SK-N-SH (cell line): ENCODE results near the gene VPS11. TPM values are rescaled to one million over a fixed set of nuclear protein-coding genes. Genes with fewer than 3 reads are reported as not detected.

Experiments
- CTCF ChIA-PET: fragments of 300-600, 350-600 bp; formaldehyde crosslinking; extraction: SDS; loops from one replicate; lab custom pipeline; 2021; lab: Yijun Ruan, JAX
- POLR2A ChIA-PET: fragments of 350-600 bp; sonication (Branson Sonifier 250); formaldehyde crosslinking; extraction: SDS; loops from one replicate; lab custom pipeline; 2020; ENCODE audit warnings: antibody characterized with exemption, inconsistent platforms; lab: Yijun Ruan, JAX
- DNase-seq: peaks from one replicate; pipeline ENCODE4 v3.0.0; 2012
- H2AFZ ChIP-seq: fragments of 200-600 bp; sonication (generic); 2 replicates; pipeline ENCODE4 v1.8.1; 2016; ENCODE audit warnings: antibody characterized with exemption, mild to moderate bottlenecking, low read depth
- H3F3A ChIP-seq: fragments of 200-600 bp; sonication (generic); replicated peaks from 2 replicates; pipeline ENCODE3; 2016; ENCODE audit warnings: antibody characterized with exemption, mild to moderate bottlenecking; ENCODE audit not compliant: insufficient read depth
- H3K27ac ChIP-seq, 2 experiments: fragments of 200-500 bp in 1 of 2; fragments of 200-600 bp in 1 of 2; sonication (Bioruptor generic) in 1 of 2; sonication (generic), shearing (Covaris generic) in 1 of 2; 2 replicates each; pipeline versions ENCODE4 v1.5.1 to v1.6.1; 2014 to 2016; ENCODE audit warnings: low read depth in 2 of 2, inconsistent platforms in 1 of 2, low read length in 1 of 2, mild to moderate bottlenecking in 1 of 2, mixed read lengths in 1 of 2
- H3K27me3 ChIP-seq: fragments of 200-600 bp; sonication (generic), shearing (Covaris generic); 2 replicates; pipeline ENCODE4 v1.6.1; 2016; ENCODE audit warnings: mixed run types; ENCODE audit not compliant: insufficient read depth
- H3K36me3 ChIP-seq, 2 experiments: fragments of 200-500 bp in 1 of 2; fragments of 200-600 bp in 1 of 2; sonication (Bioruptor generic) in 1 of 2; sonication (generic) in 1 of 2; replicated peaks in 1 of 2; 2 replicates each; pipeline versions ENCODE3 to v1.5.1; 2014 to 2016; ENCODE audit warnings: low read length in 1 of 2, mild to moderate bottlenecking in 1 of 2; ENCODE audit not compliant: insufficient read depth in 2 of 2, control insufficient read depth in 1 of 2
- H3K4me1 ChIP-seq, 2 experiments: fragments of 200-500 bp in 1 of 2; fragments of 200-600 bp in 1 of 2; sonication (Bioruptor generic) in 1 of 2; sonication (generic), shearing (Covaris generic) in 1 of 2; 2 replicates each; pipeline versions ENCODE4 v1.5.1 to v1.6.1; 2014 to 2016; ENCODE audit warnings: low read depth in 1 of 2, low read length in 1 of 2, mixed run types in 1 of 2; ENCODE audit not compliant: insufficient read depth in 2 of 2, control insufficient read depth in 1 of 2
- H3K4me2 ChIP-seq: fragments of 200-600 bp; sonication (generic), shearing (Covaris generic); 2 replicates; pipeline ENCODE4 v1.6.1; 2017; ENCODE audit warnings: mixed run types
- H3K4me3 ChIP-seq, 2 experiments: fragments of 200-500 bp in 1 of 2; fragments of 200-600 bp in 1 of 2; sonication (Bioruptor generic) in 1 of 2; sonication (generic), shearing (Covaris generic) in 1 of 2; 2 replicates each; pipeline versions ENCODE4 v1.5.1 to v1.8.1; 2014 to 2016; ENCODE audit warnings: low read depth in 2 of 2, inconsistent platforms in 1 of 2, low read length in 1 of 2, mild to moderate bottlenecking in 1 of 2, mixed read lengths in 1 of 2, moderate library complexity in 1 of 2
- H3K79me2 ChIP-seq: fragments of 200-600 bp; sonication (generic); 2 replicates; pipeline ENCODE4 v1.8.1; 2017; ENCODE audit warnings: mild to moderate bottlenecking; ENCODE audit not compliant: insufficient read depth
- H3K9ac ChIP-seq: fragments of 200-600 bp; sonication (generic); 2 replicates; pipeline ENCODE4 v1.6.1; 2017; ENCODE audit warnings: mixed run types
- H3K9me2 ChIP-seq: fragments of 200-600 bp; sonication (generic); 2 replicates; pipeline ENCODE4 v1.6.1; 2017; ENCODE audit warnings: mixed run types
- H3K9me3 ChIP-seq: fragments of 200-600 bp; sonication (generic); 2 replicates; pipeline ENCODE4 v1.6.1; 2017; ENCODE audit warnings: mixed run types, mild to moderate bottlenecking, moderate library complexity
- H4K20me1 ChIP-seq: fragments of 200-600 bp; sonication (generic); 2 replicates; pipeline ENCODE4 v1.6.1; 2017; ENCODE audit warnings: mild to moderate bottlenecking, mixed run types; ENCODE audit not compliant: insufficient read depth
- CHD2 ChIP-seq: fragments of 150-350 bp; IDR thresholded peaks from 2 replicates; pipeline ENCODE4 v1.6.1; 2018; ENCODE audit warnings: low read length; ENCODE audit not compliant: partially characterized antibody
- EP300 ChIP-seq, 2 experiments: IDR thresholded peaks; 2 replicates each; pipeline versions ENCODE4 v1.4.0 to v1.6.1; 2012; ENCODE audit warnings: borderline replicate concordance in 1 of 2, low read depth in 1 of 2, low read length in 1 of 2
- EZH2phosphoT487 ChIP-seq: fragments of 200-600 bp; sonication (generic); IDR thresholded peaks from 2 replicates; pipeline ENCODE4 v1.6.1; 2017; ENCODE audit warnings: low read depth, mixed run types, mild to moderate bottlenecking, antibody characterized with exemption, moderate library complexity, borderline replicate concordance
- FOSL2 ChIP-seq: IDR thresholded peaks from 2 replicates; pipeline ENCODE4 v1.4.0; 2012; ENCODE audit warnings: low read depth, mild to moderate bottlenecking, moderate library complexity, borderline replicate concordance
- FOXJ3 ChIP-seq: sonication (generic); formaldehyde crosslinking; IDR thresholded peaks from 2 replicates; pipeline ENCODE4 v1.5.1; 2020; ENCODE audit warnings: mild to moderate bottlenecking, missing genetic modification reagents
- GATA2 ChIP-seq: sonication (generic); formaldehyde crosslinking; IDR thresholded peaks from 2 replicates; pipeline ENCODE4 v1.5.0; 2020; ENCODE audit warnings: mild to moderate bottlenecking, missing genetic modification reagents
- JUND ChIP-seq: IDR thresholded peaks from 2 replicates; pipeline ENCODE4 v1.4.0; 2012
- MEF2A ChIP-seq: IDR thresholded peaks from 2 replicates; pipeline ENCODE4 v1.4.0; 2012; ENCODE audit warnings: low read depth, borderline replicate concordance
- MXI1 ChIP-seq: IDR thresholded peaks from 2 replicates; pipeline ENCODE4 v1.6.1; 2012; ENCODE audit warnings: mild to moderate bottlenecking, low read depth, low read length, improper control_type of control experiment
- NFIC ChIP-seq: IDR thresholded peaks from 2 replicates; pipeline ENCODE4 v1.4.0; 2012; ENCODE audit warnings: borderline replicate concordance
- NRF1 ChIP-seq: IDR thresholded peaks from 2 replicates; pipeline ENCODE4 v1.6.1; 2012; ENCODE audit warnings: low read depth, mild to moderate bottlenecking, low read length
- POLR2AphosphoS5 ChIP-seq: IDR thresholded peaks from 2 replicates; pipeline ENCODE4 v1.6.1; 2012; ENCODE audit warnings: low read depth, low read length
- RAD21 ChIP-seq: IDR thresholded peaks from 2 replicates; pipeline ENCODE4 v1.6.1; 2012; ENCODE audit warnings: mild to moderate bottlenecking, low read length
- RFX5 ChIP-seq: IDR thresholded peaks from 2 replicates; pipeline ENCODE4 v1.6.1; 2012; ENCODE audit warnings: mild to moderate bottlenecking, improper control_type of control experiment, low read length
- SMC3 ChIP-seq: IDR thresholded peaks from 2 replicates; pipeline ENCODE4 v1.6.1; 2012; ENCODE audit warnings: low read depth, low read length, improper control_type of control experiment
- TAF1 ChIP-seq: IDR thresholded peaks from 2 replicates; pipeline ENCODE4 v1.6.1; 2012; ENCODE audit warnings: low read depth, mild to moderate bottlenecking, low read length, moderate library complexity, borderline replicate concordance
- TEAD4 ChIP-seq: IDR thresholded peaks from 2 replicates; pipeline ENCODE4 v1.4.0; 2012; ENCODE audit warnings: mild to moderate bottlenecking, borderline replicate concordance; ENCODE audit not compliant: insufficient read depth
- WGBS: methylation state at CpG from one replicate; pipeline ENCODE4 v1.1.6; 2017; ENCODE audit warnings: low lambda C conversion rate; 5-methylcytosine and 5-hydroxymethylcytosine counted together
- polyA plus RNA-seq, 3 experiments: library from polyadenylated mRNA; depleted of rRNA; stranded (reverse); fragments of >200 nt; gene quantifications; 2 replicates each; pipeline ENCODE4 v1.2.3, GENCODE V29; 2012
- TF ChIP-seq, protein P1 (sequence below): IDR thresholded peaks from 2 replicates; pipeline ENCODE4 v1.6.1; 2012; ENCODE audit warnings: mild to moderate bottlenecking, low read depth, low read length, moderate library complexity
- TF ChIP-seq, protein P2 (sequence below): IDR thresholded peaks from 2 replicates; pipeline ENCODE4; 2012
- TF ChIP-seq, protein P3 (sequence below): fragments of 150-350 bp; IDR thresholded peaks from 2 replicates; pipeline ENCODE4 v1.6.1; 2017; ENCODE audit warnings: antibody characterized with exemption, low read length, low read depth, borderline replicate concordance
- TF ChIP-seq, protein P4 (sequence below): IDR thresholded peaks from 2 replicates; pipeline ENCODE4 v1.4.0; 2012; ENCODE audit warnings: low read depth

VPS11 gene
- polyA plus RNA-seq, 1 of the 3 experiments (the other 2 are of a cell fraction) = 14.8 TPM

DNA sequence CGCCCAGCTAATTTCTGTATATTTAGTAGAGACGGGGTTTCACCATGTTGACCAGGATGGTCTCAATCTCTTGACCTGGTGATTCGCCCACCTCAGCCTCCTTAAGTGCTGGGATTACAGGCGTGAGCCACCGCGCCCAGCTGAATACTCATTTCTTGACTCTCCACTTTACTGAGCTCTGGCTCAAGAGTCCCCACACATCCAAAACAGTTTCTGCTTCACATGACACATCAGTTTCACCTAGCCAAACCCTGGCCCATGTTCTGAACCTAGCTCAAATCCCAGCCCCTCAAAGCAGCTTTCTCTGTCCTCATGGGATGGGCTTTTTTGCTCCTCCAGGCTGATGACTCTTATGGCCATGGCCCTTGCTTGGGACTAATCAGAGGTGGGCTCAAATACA is 20.4 kb upstream of the VPS11 start:
- no peak for TF ChIP-seq FOSL2
- TF ChIP-seq GATA2 = no peak
- no peak for TF ChIP-seq POLR2AphosphoS5
- no peak for TF ChIP-seq CHD2
- TF ChIP-seq NRF1 = no peak
- no peak for TF ChIP-seq MXI1
- no peak for TF ChIP-seq JUND
- Histone ChIP-seq H3K36me3 (peaks cover 12 to 59% of the 10 kb centered on the region in 2 experiments), H3K27ac (no peak overlapping the region), H2AFZ (no peak overlapping the region), H3K4me3 (no peak overlapping the region), H3K79me2 (no peaks in the 10 kb centered on the region), H3K27me3 (no peaks in the 10 kb centered on the region), H3K4me2 (no peak overlapping the region), H3K9me3 (no peaks in the 10 kb centered on the region), H3K9me2 (no peaks in the 10 kb centered on the region), H3F3A (no peaks in the 10 kb centered on the region), H3K9ac (no peak overlapping the region), H4K20me1 (no peaks in the 10 kb centered on the region), H3K4me1 (no peaks in the 10 kb centered on the region)
- DNase-seq = no peak
- ChIA-PET CTCF (interaction anchor here (0.7 to 1.4 kb wide), 2 partner anchors 9 to 16 kb away, joined by 3 to 5 read pairs; no protein-coding TSS in a partner anchor), POLR2A (interaction anchor here (1.2 to 3.1 kb wide), 2 partner anchors 8 to 9 kb away, joined by 4 to 12 read pairs; no protein-coding TSS in a partner anchor)
- 96% methylated on average over 6 of the region's 6 CpGs for WGBS

DNA sequence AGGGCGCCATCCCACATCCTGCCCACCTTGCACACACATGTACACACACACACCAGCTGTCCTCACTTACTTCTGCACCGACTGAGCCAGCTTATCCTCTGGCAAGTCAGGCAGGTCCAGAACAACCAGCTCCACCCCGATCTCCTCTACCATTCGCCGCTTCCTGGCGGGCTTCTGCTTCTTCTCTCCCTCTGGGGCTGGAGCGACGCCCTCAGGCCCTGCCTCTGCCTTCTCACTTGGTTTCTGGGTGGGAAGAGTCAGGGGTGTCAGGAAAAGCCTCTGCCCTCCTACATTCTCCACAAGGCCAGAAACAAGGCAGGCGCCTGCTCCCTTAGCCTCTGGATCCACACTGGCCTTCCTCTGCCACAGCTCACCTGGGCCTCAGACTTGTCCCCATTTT is 19.0 kb upstream of the VPS11 start:
- Histone ChIP-seq H3K9ac (no peak overlapping the region), H3K79me2 (no peaks in the 10 kb centered on the region), H3K27me3 (no peaks in the 10 kb centered on the region), H3K27ac (no peak overlapping the region), H3K4me1 (no peaks in the 10 kb centered on the region), H3K9me3 (no peaks in the 10 kb centered on the region), H3K4me2 (no peak overlapping the region), H4K20me1 (no peaks in the 10 kb centered on the region), H3F3A (no peaks in the 10 kb centered on the region), H2AFZ (no peak overlapping the region), H3K36me3 (peaks cover 23 to 73% of the 10 kb centered on the region in 2 experiments), H3K9me2 (no peaks in the 10 kb centered on the region), H3K4me3 (no peak overlapping the region)
- ChIA-PET POLR2A (interaction anchor here (1.6 kb wide), 1 partner anchor 17 kb away, joined by 3 read pairs; no protein-coding TSS in a partner anchor), CTCF (interaction anchor here (0.9 to 1.1 kb wide), 3 partner anchors 8 to 19 kb away, joined by 3 to 4 read pairs (median 4); partner anchors contain the start of genes HYOU1, SLC37A4 and VPS11)
- DNase-seq = no peak
- 93% methylated on average over 9 of the region's 9 CpGs for WGBS
- TF ChIP-seq TAF1 (no peak), SMC3 (no peak), EP300 (IDR thresholded peaks at IDR 0.05; ENCODE audit: borderline replicate concordance in 1 of 2, low read depth in 1 of 2, low read length in 1 of 2) (no peak), RAD21 (no peak), TEAD4 (no peak), FOXJ3 (CRISPR knock-in tag) (no peak), RFX5 (no peak), EZH2phosphoT487 (no peak), NFIC (no peak), MEF2A (no peak)
- TF ChIP-seq, protein P1, sequence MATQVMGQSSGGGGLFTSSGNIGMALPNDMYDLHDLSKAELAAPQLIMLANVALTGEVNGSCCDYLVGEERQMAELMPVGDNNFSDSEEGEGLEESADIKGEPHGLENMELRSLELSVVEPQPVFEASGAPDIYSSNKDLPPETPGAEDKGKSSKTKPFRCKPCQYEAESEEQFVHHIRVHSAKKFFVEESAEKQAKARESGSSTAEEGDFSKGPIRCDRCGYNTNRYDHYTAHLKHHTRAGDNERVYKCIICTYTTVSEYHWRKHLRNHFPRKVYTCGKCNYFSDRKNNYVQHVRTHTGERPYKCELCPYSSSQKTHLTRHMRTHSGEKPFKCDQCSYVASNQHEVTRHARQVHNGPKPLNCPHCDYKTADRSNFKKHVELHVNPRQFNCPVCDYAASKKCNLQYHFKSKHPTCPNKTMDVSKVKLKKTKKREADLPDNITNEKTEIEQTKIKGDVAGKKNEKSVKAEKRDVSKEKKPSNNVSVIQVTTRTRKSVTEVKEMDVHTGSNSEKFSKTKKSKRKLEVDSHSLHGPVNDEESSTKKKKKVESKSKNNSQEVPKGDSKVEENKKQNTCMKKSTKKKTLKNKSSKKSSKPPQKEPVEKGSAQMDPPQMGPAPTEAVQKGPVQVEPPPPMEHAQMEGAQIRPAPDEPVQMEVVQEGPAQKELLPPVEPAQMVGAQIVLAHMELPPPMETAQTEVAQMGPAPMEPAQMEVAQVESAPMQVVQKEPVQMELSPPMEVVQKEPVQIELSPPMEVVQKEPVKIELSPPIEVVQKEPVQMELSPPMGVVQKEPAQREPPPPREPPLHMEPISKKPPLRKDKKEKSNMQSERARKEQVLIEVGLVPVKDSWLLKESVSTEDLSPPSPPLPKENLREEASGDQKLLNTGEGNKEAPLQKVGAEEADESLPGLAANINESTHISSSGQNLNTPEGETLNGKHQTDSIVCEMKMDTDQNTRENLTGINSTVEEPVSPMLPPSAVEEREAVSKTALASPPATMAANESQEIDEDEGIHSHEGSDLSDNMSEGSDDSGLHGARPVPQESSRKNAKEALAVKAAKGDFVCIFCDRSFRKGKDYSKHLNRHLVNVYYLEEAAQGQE = no peak
- TF ChIP-seq, protein P2, sequence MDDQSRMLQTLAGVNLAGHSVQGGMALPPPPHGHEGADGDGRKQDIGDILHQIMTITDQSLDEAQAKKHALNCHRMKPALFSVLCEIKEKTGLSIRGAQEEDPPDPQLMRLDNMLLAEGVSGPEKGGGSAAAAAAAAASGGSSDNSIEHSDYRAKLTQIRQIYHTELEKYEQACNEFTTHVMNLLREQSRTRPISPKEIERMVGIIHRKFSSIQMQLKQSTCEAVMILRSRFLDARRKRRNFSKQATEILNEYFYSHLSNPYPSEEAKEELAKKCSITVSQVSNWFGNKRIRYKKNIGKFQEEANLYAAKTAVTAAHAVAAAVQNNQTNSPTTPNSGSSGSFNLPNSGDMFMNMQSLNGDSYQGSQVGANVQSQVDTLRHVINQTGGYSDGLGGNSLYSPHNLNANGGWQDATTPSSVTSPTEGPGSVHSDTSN = no peak
- TF ChIP-seq, protein P3, sequence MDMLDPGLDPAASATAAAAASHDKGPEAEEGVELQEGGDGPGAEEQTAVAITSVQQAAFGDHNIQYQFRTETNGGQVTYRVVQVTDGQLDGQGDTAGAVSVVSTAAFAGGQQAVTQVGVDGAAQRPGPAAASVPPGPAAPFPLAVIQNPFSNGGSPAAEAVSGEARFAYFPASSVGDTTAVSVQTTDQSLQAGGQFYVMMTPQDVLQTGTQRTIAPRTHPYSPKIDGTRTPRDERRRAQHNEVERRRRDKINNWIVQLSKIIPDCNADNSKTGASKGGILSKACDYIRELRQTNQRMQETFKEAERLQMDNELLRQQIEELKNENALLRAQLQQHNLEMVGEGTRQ = no peak
- TF ChIP-seq, protein P4, sequence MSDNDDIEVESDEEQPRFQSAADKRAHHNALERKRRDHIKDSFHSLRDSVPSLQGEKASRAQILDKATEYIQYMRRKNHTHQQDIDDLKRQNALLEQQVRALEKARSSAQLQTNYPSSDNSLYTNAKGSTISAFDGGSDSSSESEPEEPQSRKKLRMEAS = no peak
